DOHH2 (cell line): Measurements from ENCODE around the gene IRF2.

Experiments
- H3F3A ChIP-seq: fragments of 200-600 bp; sonication (generic), shearing (Covaris generic); 2 replicates; pipeline ENCODE4 v1.6.0; 2016; ENCODE audit warnings: antibody characterized with exemption, mild to moderate bottlenecking; ENCODE audit not compliant: control insufficient read depth, insufficient read depth
- H3K27ac ChIP-seq: fragments of 200-600 bp; sonication (generic); 2 replicates; pipeline ENCODE4 v1.5.1; 2014; ENCODE audit warnings: low read depth, mild to moderate bottlenecking, low read length, moderate library complexity
- H3K27me3 ChIP-seq: fragments of 200-600 bp; sonication (generic); 2 replicates; pipeline ENCODE4 v1.6.1; 2014; ENCODE audit warnings: mild to moderate bottlenecking, low read length, mixed read lengths; ENCODE audit not compliant: control insufficient read depth
- H3K36me3 ChIP-seq: fragments of 200-600 bp; sonication (generic); 2 replicates; pipeline ENCODE4 v1.6.1; 2014; ENCODE audit warnings: mild to moderate bottlenecking, low read length, moderate library complexity, mixed read lengths; ENCODE audit not compliant: control insufficient read depth
- H3K4me1 ChIP-seq: fragments of 200-600 bp; sonication (generic); 2 replicates; pipeline ENCODE4 v1.6.1; 2014; ENCODE audit warnings: mild to moderate bottlenecking, low read length, mixed read lengths; ENCODE audit not compliant: control insufficient read depth
- H3K4me2 ChIP-seq: fragments of 200-600 bp; sonication (generic); 2 replicates; pipeline ENCODE4 v1.6.0; 2014; ENCODE audit warnings: mild to moderate bottlenecking, low read length, moderate library complexity
- H3K4me3 ChIP-seq: fragments of 200-600 bp; sonication (generic); 2 replicates; pipeline ENCODE4 v1.5.1; 2014; ENCODE audit warnings: mild to moderate bottlenecking, low read length, mixed read lengths
- H3K79me2 ChIP-seq: fragments of 200-600 bp; sonication (generic); 2 replicates; pipeline ENCODE4 v1.6.1; 2014; ENCODE audit warnings: mild to moderate bottlenecking, low read length, mixed read lengths; ENCODE audit not compliant: control insufficient read depth
- H3K9me2 ChIP-seq: fragments of 200-600 bp; sonication (generic); replicated peaks from 2 replicates; pipeline ENCODE4 v1.6.1; 2014; ENCODE audit warnings: mild to moderate bottlenecking, low read length, mixed read lengths; ENCODE audit not compliant: control insufficient read depth
- H3K9me3 ChIP-seq: fragments of 200-600 bp; sonication (generic); 2 replicates; pipeline ENCODE4 v1.6.1; 2014; ENCODE audit warnings: antibody characterized with exemption, low read length, mixed read lengths; ENCODE audit not compliant: control insufficient read depth, insufficient read depth
- H4K20me1 ChIP-seq: fragments of 200-600 bp; sonication (generic); 2 replicates; pipeline ENCODE4 v1.6.0; 2014; ENCODE audit warnings: low read depth, mild to moderate bottlenecking, antibody characterized with exemption, low read length, moderate library complexity; ENCODE audit not compliant: control insufficient read depth, insufficient read depth
- CTCF ChIP-seq: fragments of 200-600 bp; sonication (generic); IDR thresholded peaks from one replicate; pipeline ENCODE4 v1.5.1; 2014; ENCODE audit warnings: antibody characterized with exemption, mild to moderate bottlenecking, low read depth, low read length; ENCODE audit not compliant: poor library complexity, severe bottlenecking
- EZH2phosphoT487 ChIP-seq: fragments of 200-600 bp; sonication (generic); IDR thresholded peaks from 2 replicates; pipeline ENCODE4 v1.6.1; 2017; ENCODE audit warnings: borderline replicate concordance, mild to moderate bottlenecking, antibody characterized with exemption, low read length, moderate library complexity, mixed read lengths

The IRF2 gene

GRCh38 chr4:184420881-184421416 lies 53.4 kb downstream of the IRF2 start:
- peaks cover 27% of the 10 kb centered on the region for H3K4me1 ChIP-seq
- 0 out of 2 replicates have a peak, but pooled peaks cover 2% of the 10 kb centered on the region for H3F3A ChIP-seq
- no peak overlapping the region for H3K4me3 ChIP-seq
- H3K27ac ChIP-seq = no peak overlapping the region
- H3K36me3 ChIP-seq = peaks cover 33% of the 10 kb centered on the region
- H3K27me3 ChIP-seq = no peaks in the 10 kb centered on the region
- TF ChIP-seq CTCF (no peak), EZH2phosphoT487 (no peak)
- H4K20me1 ChIP-seq = no peaks in the 10 kb centered on the region
- H3K4me2 ChIP-seq = no peak overlapping the region
- H3K9me2 ChIP-seq = no peaks in the 10 kb centered on the region
- H3K79me2 ChIP-seq = no peaks in the 10 kb centered on the region
- H3K9me3 ChIP-seq = peaks cover 3% of the 10 kb centered on the region; the same call in 1 of the 2 replicates

DNA sequence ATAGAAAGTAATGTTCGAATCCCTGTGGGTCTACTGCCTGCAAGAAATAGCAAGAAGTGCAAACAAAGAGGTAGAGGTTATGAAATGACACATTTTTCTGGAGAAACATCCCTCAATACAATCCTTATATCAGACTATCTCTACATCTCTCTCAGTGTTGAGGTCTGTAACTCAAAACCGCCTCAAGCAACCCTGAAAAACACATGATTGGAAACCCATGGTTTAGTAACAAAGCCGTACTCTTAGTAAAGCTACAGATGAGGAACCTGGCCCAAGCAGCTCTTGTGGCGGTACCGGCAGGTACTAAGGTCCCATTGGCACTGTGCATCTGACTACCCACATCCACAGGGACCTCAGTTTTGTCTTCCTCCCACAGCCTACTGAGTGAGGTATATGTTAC lies 53.9 kb downstream of the IRF2 start:
- H3K9me3 ChIP-seq = peaks cover 3% of the 10 kb centered on the region; the same call in 1 of the 2 replicates
- H3K4me1 ChIP-seq = peaks cover 27% of the 10 kb centered on the region
- 0 out of 2 replicates have a peak, but pooled peaks cover 2% of the 10 kb centered on the region for H3F3A ChIP-seq
- no peaks in the 10 kb centered on the region for H3K9me2 ChIP-seq
- no peaks in the 10 kb centered on the region for H4K20me1 ChIP-seq
- no peaks in the 10 kb centered on the region for H3K79me2 ChIP-seq
- TF ChIP-seq EZH2phosphoT487 = no peak
- no peak for TF ChIP-seq CTCF
- no peak overlapping the region for H3K4me2 ChIP-seq
- H3K36me3 ChIP-seq = peaks cover 36% of the 10 kb centered on the region
- no peak overlapping the region for H3K27ac ChIP-seq
- H3K27me3 ChIP-seq = no peaks in the 10 kb centered on the region
- no peak overlapping the region for H3K4me3 ChIP-seq

DNA sequence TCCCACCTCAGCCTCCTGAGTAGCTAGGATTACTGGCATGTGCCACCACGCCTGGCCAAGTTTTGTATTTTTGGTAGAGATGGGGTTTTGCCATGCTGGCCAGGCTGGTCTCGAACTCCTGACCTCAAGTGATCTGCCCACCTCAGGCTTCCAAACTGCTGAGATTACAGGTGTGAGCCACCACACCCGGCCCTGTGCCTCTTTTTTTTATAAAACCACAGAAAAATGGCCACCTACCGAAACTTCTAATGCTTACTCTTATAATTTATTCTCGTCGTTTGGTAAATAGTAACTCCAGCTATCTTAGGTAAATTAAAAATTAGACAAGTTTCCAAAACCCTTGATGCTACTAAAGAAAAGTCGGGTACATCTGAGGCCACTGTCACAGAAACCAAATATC lies 54.4 kb downstream of the IRF2 start:
- H3K27ac ChIP-seq = no peak overlapping the region
- TF ChIP-seq EZH2phosphoT487 (no peak), CTCF (no peak)
- H3K9me2 ChIP-seq = no peaks in the 10 kb centered on the region
- H3K9me3 ChIP-seq = peaks cover 3% of the 10 kb centered on the region; the same call in 1 of the 2 replicates
- no peaks in the 10 kb centered on the region for H3K79me2 ChIP-seq
- H3K4me1 ChIP-seq = peaks cover 27% of the 10 kb centered on the region
- peaks cover 34% of the 10 kb centered on the region for H3K36me3 ChIP-seq
- no peak overlapping the region for H3K4me2 ChIP-seq
- no peaks in the 10 kb centered on the region for H4K20me1 ChIP-seq
- no peaks in the 10 kb centered on the region for H3K27me3 ChIP-seq
- no peak overlapping the region for H3K4me3 ChIP-seq
- H3F3A ChIP-seq = 0 out of 2 replicates have a peak, but pooled peaks cover 2% of the 10 kb centered on the region
